GM12873 (cell line): ENCODE measurements around the gene ZNF74.
A peak's percentile ranks its signal among the peaks of the same experiment; 100 is the strongest.

Experiments
- CTCF ChIP-seq: IDR thresholded peaks from 2 replicates; pipeline ENCODE4 v1.5.1; 2012; ENCODE audit warnings: low read depth, mild to moderate bottlenecking, moderate library complexity, low read length, control low read depth; ENCODE audit not compliant: insufficient read depth; ENCODE audit errors: missing control alignments

The ZNF74 gene

DNA sequence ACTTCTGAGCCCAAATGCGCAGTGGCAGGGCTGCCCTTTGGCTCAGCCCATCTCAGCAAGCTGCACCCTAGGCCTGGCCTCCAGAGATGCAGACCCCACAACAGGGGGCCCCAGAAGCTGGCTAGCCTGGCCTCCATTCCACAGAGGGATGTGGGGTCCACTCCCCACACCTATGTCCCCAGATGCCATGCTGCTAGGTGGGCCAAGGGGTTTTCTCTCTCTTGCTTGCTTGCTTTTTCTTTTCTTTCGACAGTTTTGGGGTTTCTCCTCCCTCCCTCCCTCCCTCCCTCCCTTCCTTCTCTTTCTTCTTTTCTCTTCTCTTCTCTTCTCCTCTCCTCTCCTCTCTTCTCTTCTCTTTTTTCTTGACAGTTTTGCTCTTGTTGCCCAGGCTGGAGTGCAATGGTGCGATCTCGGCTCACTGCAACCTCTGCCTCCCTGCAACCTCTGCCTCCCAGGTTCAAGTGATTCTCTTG, 34.0 kb downstream of the ZNF74 start:
- TF ChIP-seq CTCF: no peak

DNA sequence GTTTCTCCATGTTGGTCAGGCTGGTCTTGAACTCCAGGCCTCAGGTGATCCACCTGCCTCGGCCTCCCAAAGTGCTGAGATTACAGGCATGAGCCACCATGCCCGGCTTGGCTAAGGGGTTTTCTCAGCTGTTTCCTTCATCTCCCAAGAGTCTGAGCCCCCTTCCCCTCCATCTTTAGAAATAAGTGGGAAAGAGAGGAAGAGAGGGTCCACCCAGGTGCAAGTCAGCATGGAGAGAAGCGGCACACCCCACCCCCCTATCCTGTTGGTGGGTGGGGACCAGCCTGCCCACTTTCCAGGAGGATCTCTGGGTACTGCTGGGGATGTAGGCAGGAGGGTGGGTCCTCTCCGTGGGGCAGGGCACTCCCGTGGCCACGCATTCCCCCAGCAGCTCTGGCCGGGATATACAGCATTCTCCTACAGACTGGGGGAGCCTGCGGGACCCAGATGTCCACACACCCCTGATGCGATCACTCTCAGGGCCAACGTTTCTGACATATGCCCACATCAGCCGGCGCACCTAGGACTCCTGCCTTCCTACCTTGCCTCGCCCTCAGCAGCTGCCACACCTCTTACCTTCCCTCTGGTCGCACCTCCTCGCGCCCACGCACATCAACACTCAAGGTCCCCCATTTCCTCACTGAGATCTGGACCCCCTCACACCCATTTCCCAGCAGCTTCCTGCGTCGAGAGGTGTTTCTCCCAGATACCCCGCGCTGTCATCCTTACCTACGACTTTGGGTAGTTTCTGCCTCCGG, 34.7 kb downstream of the ZNF74 start:
- TF ChIP-seq CTCF: no peak

DNA sequence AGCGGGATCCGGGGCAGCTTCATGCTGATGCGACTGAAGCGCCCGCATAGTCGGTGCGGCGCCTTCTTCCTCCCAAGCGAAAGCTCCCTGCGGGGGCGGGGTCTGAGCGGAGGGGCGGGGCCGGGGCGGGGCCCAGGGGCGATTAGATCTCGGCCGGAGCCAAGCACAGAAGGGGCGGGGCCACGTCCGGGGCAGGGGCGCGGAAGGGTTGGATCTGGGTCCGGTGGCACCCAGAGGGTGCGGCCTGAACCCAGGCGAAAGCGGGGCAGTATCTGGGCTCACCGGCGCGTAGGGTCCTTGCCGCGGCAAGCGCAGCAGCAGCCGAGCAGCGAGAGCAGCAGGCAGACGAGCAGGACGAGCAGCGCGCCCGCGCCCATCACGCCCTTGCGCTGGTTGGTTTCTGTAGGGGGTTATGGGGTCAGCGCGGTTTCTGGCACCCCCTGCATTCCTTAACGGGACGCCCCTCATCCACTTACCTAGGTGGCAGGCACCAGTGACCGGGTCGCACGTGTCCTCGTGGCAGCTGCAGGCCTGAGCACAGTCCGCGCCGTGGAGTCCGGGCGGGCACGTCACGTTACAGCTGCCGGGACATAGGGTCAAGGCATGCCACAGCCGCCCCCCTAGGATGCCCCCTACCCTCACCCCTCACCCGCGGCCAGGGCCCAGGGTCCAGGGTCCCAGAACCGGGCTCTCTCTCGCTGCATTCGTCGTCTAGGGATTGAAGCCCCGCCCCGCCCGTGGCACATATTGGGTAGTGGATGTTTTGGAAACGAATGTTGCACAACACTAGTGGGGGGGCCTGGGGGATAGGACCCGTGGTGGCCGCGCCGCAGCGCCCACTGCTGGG, 35.5 kb downstream of the ZNF74 start:
- TF ChIP-seq CTCF: no peak

- TF ChIP-seq CTCF: no peak
These were observed 36.3 kb downstream of the ZNF74 start for GRCh38 chr22:20430101-20430719.

- TF ChIP-seq CTCF: peak; percentile 42
These were observed 37.0 kb downstream of the ZNF74 start for GRCh38 chr22:20430720-20431510.

- TF ChIP-seq CTCF: no peak
These were observed 37.7 kb downstream of the ZNF74 start for GRCh38 chr22:20431511-20432192.
